Measurements from ENCODE around the gene GSS.

Gene GSS

GRCh38 chr20:34992751-34993417, 37.3 kb upstream of the GSS start:
- no peak for DNase-seq

GRCh38 chr20:34990661-34991214, 35.1 kb upstream of the GSS start:
- DNase-seq = no peak

DNA sequence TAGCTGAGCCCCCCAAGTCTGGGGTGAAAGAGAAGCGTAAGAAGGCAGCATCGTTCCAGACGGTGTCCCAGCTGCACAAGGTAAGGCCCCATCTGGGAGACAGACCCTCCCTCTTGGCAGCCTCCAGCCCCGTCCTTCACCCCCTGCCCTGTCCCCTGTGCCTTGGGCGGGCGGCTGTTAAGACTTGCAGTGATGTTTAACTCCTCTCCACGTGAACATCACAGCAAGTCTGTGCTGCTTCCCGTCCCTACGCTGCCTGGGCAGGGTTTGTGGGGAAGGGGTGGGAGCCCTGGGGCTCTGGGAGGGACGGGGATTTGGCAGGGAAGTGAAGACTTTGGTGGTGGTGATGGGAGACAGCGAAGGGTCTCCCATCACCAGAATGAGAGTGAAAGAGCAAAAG, 34.6 kb upstream of the GSS start:
- no peak for DNase-seq

GRCh38 chr20:34989670-34990069, 34.1 kb upstream of the GSS start:
- DNase-seq = no peak

GRCh38 chr20:34989118-34989517, 33.5 kb upstream of the GSS start:
- DNase-seq = no peak

- no peak for DNase-seq
These were observed 32.6 kb upstream of the GSS start for GRCh38 chr20:34988191-34988540.

GRCh38 chr20:34987288-34988190, 31.9 kb upstream of the GSS start:
- DNase-seq = no peak

- DNase-seq = no peak
These were observed 31.0 kb upstream of the GSS start for GRCh38 chr20:34986311-34987287.

DNA sequence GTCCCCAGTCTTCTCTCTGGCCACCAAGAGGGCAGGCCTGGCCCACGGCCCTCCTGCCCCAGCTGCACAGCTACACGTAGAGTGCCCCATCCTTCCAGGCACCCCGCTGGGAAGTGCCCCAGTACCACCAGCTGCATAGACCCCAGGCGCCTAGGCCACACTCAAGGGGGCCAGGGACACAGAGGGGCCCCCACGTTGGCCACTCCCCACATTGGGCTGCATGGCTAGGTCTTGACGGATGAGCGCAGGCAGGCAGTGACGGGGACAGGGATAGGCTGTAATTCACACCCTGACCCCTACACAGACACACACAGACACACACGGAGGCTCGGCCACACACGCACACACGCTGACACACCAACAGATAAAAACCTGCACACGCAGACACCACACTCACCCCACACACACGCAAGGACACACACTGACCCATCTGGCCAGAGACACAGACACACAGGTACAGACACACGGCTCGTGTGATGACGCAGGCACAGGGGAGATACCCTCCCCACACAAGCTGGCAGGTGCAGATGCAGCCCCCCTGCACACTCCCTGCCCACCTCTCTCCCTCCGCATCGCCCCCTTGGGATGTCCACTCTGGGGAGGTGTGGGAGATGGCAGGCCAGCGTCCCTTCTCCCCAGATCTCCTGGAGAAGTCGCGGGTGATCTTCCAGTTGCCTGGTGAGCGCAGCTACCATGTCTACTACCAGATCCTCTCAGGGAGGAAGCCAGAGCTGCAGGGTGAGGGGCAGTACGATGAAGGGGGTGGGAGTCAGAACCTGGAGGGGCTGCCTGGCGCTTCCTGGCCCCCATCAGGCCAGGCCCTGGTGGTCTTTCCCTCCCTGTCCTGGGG, 30.1 kb upstream of the GSS start:
- no peak for DNase-seq

DNA sequence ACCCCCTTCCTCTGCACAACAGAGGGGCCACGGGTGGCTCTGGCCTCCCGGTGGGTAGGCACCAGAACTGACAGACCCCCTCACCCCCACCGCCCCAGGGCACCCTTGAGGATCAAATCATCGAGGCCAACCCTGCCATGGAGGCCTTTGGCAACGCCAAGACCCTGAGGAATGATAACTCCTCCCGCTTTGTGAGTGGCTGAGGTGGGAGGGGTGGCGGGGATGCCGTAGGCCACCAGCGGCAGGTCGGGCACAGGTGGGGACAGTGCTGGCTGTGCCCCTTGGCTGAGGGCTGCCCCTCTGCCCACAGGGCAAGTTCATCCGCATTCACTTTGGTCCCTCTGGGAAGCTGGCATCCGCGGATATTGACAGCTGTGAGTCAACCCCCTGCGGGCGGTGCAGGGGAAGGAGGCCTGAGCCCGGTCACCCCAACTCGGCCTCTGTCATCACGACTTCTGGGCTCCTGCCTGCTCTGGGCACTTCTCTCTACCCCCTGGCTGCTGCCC, 29.2 kb upstream of the GSS start:
- DNase-seq = no peak

- DNase-seq = no peak
These were observed 28.6 kb upstream of the GSS start for GRCh38 chr20:34983995-34984735.

DNA sequence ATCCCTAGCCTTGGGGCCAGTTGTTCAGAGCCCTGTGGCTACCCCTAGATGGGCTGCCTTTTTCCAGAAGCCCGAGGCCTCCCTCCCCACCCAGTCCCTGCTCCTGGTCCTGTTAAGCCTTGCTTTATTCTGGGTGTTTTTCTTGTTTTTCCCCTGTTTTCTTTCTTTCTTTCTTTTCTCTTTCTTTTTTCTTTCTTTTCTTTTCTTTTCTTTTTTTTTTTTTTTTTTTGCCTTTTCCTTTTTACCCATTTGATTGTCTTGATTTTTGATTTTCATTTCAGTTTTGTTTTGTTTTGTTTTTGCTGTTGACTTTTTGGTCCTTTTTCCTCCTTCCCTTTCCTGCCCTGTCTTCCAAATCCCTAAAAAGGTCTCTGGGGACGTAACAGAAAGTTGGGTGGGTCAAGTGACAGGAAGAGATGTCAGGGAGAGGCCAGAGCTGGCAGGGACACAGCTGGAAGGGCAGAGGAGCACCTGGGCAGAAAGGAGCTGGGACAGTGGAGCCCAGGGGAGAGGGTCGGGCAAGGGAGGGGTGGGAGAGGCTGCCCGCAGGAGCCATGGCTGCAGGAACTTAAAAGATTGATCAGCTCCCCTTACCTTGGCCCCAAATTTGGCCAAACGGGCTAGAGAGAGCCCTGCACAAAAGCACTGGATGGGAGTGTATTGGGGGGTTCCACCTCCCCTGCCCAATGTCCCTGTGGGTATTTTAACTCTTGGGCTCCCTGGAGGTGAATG, 27.6 kb upstream of the GSS start:
- DNase-seq = no peak

DNA sequence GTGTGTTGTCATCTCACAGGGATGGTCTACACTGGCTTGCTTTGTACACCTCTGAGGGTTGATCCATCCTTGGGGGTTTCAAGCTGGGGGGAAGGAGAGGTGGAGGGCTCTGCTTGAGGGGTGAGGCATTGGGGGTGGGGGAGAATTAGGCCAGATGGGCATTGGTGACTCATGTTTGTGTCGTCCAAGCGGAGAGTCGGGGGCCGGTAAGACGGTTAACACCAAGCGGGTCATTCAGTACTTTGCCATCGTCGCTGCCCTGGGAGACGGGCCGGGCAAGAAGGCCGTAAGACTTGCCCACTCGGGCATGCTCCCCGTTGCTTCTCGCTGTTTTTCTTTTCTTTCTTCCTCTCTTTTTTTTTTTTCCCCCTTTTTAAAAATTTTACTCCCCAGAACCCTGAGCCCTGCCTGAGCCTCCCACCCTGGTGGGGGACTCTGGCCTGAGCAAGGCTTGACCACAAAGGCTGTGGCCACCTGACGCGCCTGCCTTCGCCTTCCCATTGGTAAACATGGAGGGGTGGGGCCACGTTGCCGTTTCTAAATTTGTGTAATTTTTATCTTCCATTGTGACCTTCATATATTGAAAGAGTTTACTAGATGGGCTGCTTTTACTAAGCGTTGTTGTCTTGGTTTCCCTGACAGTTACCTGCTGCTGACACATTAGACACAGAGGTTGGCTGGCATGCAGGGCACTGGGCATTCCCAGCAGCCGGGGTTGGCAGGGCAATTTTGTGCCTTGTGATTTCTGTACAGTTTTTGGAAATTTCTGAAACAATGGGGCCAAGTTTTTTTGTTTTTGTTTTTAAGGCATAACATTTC, 26.9 kb upstream of the GSS start:
- no peak for DNase-seq

DNA sequence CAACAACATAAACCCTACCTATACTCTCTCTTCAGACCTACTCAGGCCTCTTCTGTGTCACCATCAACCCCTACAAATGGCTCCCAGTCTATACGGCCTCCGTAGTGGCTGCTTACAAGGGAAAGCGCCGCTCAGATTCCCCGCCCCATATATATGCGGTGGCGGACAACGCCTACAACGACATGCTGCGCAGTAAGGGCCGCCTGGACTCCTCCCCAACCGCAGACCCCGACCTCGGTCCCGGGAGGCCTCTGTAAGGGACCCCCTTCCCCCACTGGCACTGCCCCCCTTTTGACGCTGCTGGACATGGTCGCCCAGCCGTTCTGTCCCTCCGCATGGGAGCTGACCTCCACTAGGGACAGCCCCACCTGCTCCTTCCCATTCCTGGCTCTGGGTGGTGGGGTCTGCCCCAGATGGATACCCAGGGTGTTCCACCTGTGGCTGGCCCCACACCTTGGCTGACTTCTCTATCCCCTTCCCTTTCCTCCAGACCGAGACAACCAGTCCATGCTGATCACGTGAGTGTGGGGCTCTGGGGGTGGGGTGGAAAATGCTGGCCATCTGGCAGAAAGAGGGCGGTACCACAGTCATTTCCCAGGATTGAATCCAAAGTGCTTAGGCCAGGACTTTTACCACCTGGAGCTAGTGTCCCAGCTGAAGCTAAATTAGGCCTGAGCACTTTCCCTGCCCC, 25.1 kb upstream of the GSS start:
- no peak for DNase-seq

- no peak for DNase-seq
These were observed 24.0 kb upstream of the GSS start for GRCh38 chr20:34979366-34980153.

- DNase-seq = no peak
These were observed 22.6 kb upstream of the GSS start for GRCh38 chr20:34978092-34978744.

- no peak for DNase-seq
These were observed 21.9 kb upstream of the GSS start for GRCh38 chr20:34977365-34978091.

Data from fibroblast of skin of right biceps (primary cell).